ENCODE data around the gene AMIGO1. TPM values are rescaled to one million over a fixed set of nuclear protein-coding genes. Genes with fewer than 3 reads are reported as not detected.

The AMIGO1 gene
- polyA plus RNA-seq, 3 donors: 0.05 to 0.26 (median 0.07) TPM

GRCh38 chr1:109499661-109500536 is 9.6 kb downstream of the AMIGO1 start:
- Mint-ChIP-seq H3K27me3 (ENCODE audit: low read depth in 3 of 3) (no peaks in the 10 kb centered on the region), H3K36me3 (peaks cover 54 to 67% of the 10 kb centered on the region in 2 donors), H3K27ac (no peak overlapping the region), H3K4me3 (no peak overlapping the region), H3K4me1 (peaks cover 30% of the 10 kb centered on the region), H3K9me3 (no peaks in the 10 kb centered on the region)
- DNase-seq: no peak
- peaks cover 8 to 14% of the 10 kb centered on the region in 2 donors for H3K4me1 ChIP-seq (ENCODE audit: control insufficient read depth in 1 of 2, insufficient read depth in 2 of 2, low read length in 2 of 2)
- TF ChIP-seq CTCF (IDR thresholded peaks at IDR 0.05): no peak
- H3K4me2 ChIP-seq (replicated peaks; ENCODE audit: extremely low read depth, low read length, poor library complexity, severe bottlenecking): no peak overlapping the region
- H4K20me1 ChIP-seq (ENCODE audit: insufficient read depth, low read length): peaks cover 69% of the 10 kb centered on the region
- H3K79me2 ChIP-seq (ENCODE audit: insufficient read depth, low read length): peaks cover 37% of the 10 kb centered on the region
- intact Hi-C loops (cut with micrococcal nuclease): no loop called here
- H3K27ac ChIP-seq (ENCODE audit: low read depth in 1 of 2, low read length in 2 of 2): no peak overlapping the region
- H3K9ac ChIP-seq (ENCODE audit: insufficient read depth, low read length, poor library complexity, severe bottlenecking): no peak overlapping the region
- H3K36me3 ChIP-seq (replicated peaks in 1 of 2; ENCODE audit: control insufficient read depth in 1 of 2, insufficient read depth in 2 of 2, low read length in 2 of 2): peaks cover 47 to 78% of the 10 kb centered on the region in 2 donors
- H3K27me3 ChIP-seq (ENCODE audit: control insufficient read depth in 2 of 2, insufficient read depth in 2 of 2, low read length in 2 of 2): no peaks in the 10 kb centered on the region
- H3K4me3 ChIP-seq (replicated peaks in 1 of 3; ENCODE audit: low read depth in 2 of 3, low read length in 3 of 3): no peak overlapping the region
- no peaks in the 10 kb centered on the region for H3K9me3 ChIP-seq (replicated peaks in 1 of 2; ENCODE audit: control insufficient read depth in 1 of 2, insufficient read depth in 1 of 2, low read length in 2 of 2)
- no peak overlapping the region for H2AFZ ChIP-seq (ENCODE audit: insufficient read depth, low read depth, low read length, poor library complexity, severe bottlenecking)
- 20% methylated on average over 1 of the region's 4 CpGs for WGBS (ENCODE audit: insufficient coverage)

GRCh38 chr1:109499081-109499480 is 10.4 kb downstream of the AMIGO1 start:
- no peak overlapping the region for H3K4me2 ChIP-seq (replicated peaks; ENCODE audit: extremely low read depth, low read length, poor library complexity, severe bottlenecking)
- peaks cover 47 to 78% of the 10 kb centered on the region in 2 donors for H3K36me3 ChIP-seq (replicated peaks in 1 of 2; ENCODE audit: control insufficient read depth in 1 of 2, insufficient read depth in 2 of 2, low read length in 2 of 2)
- no peak overlapping the region for H3K27ac Mint-ChIP-seq

More at GRCh38 chr1:109499081-109499480, 10.4 kb downstream of the AMIGO1 start:
- H3K4me3 Mint-ChIP-seq: no peak overlapping the region
- H3K9ac ChIP-seq (ENCODE audit: insufficient read depth, low read length, poor library complexity, severe bottlenecking): no peak overlapping the region
- H3K4me1 ChIP-seq (ENCODE audit: control insufficient read depth in 1 of 2, insufficient read depth in 2 of 2, low read length in 2 of 2): peaks cover 13 to 20% of the 10 kb centered on the region in 2 donors
- no peak for TF ChIP-seq CTCF (IDR thresholded peaks at IDR 0.05)
- H3K9me3 Mint-ChIP-seq: no peaks in the 10 kb centered on the region
- H3K79me2 ChIP-seq (ENCODE audit: insufficient read depth, low read length): peaks cover 45% of the 10 kb centered on the region
- intact Hi-C loops (cut with micrococcal nuclease): no loop called here
- H4K20me1 ChIP-seq (ENCODE audit: insufficient read depth, low read length): peaks cover 74% of the 10 kb centered on the region
- no peak for DNase-seq
- H3K9me3 ChIP-seq (replicated peaks in 1 of 2; ENCODE audit: control insufficient read depth in 1 of 2, insufficient read depth in 1 of 2, low read length in 2 of 2): no peaks in the 10 kb centered on the region
- 100% methylated on average over 1 of the region's 7 CpGs for WGBS (ENCODE audit: insufficient coverage)
- peaks cover 0 to 1% (median 0%) of the 10 kb centered on the region in 3 donors for H3K27me3 Mint-ChIP-seq (ENCODE audit: low read depth in 3 of 3)
- peaks cover 54 to 67% of the 10 kb centered on the region in 2 donors for H3K36me3 Mint-ChIP-seq
- H2AFZ ChIP-seq (ENCODE audit: insufficient read depth, low read depth, low read length, poor library complexity, severe bottlenecking): no peak overlapping the region
- H3K4me1 Mint-ChIP-seq: peaks cover 36% of the 10 kb centered on the region
- H3K4me3 ChIP-seq (replicated peaks in 1 of 3; ENCODE audit: low read depth in 2 of 3, low read length in 3 of 3): no peak overlapping the region
- H3K27ac ChIP-seq (ENCODE audit: low read depth in 1 of 2, low read length in 2 of 2): no peak overlapping the region
- no peaks in the 10 kb centered on the region for H3K27me3 ChIP-seq (ENCODE audit: control insufficient read depth in 2 of 2, insufficient read depth in 2 of 2, low read length in 2 of 2)

Measured in CD14-positive monocyte (primary cell).